ENCODE measurements around the gene CCDC33.

The CCDC33 gene

DNA sequence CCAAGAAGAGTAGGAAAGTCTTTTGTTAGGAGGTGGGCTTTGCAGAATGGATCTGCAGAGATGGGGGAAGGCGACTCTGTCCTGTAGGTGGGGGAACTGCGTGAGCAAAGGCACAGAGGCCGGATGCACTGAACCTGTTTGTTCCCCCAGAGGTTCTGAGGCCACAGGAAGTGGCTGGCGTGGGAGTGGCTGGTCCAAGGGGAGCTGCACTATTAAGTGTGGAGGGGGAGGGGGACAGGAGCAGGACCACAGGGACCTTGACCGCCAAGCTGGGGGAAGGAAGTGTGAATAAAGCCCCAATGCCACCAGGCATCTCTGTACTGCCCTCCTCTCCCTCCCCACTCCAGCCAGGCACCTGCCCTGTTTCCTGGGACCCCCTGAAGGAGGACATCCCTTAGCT, 79.5 kb downstream of the CCDC33 start:
- DNase-seq (ENCODE audit: low read depth in 1 of 2, low spot score in 1 of 2), result peak; percentile 33 to 76
- Histone ChIP-seq H3K4me3 (replicated peaks; ENCODE audit: insufficient read depth, low read length) (no peak overlapping the region), H3K27ac (replicated peaks) (no peak overlapping the region), H3K27me3 (ENCODE audit: insufficient read depth, poor library complexity, severe bottlenecking) (no peaks in the 10 kb centered on the region)
- TF ChIP-seq CTCF (IDR thresholded peaks at IDR 0.05; ENCODE audit: insufficient read depth, low read length), result no peak
- TF ChIP-seq SPI1 (IDR thresholded peaks at IDR 0.05; ENCODE audit: borderline replicate concordance, low read depth), result no peak
- TF ChIP-seq GABPA (IDR thresholded peaks at IDR 0.05; ENCODE audit: low read depth), result no peak
- TF ChIP-seq POLR2AphosphoS5 (IDR thresholded peaks at IDR 0.05; ENCODE audit: low read depth), result no peak
- TF ChIP-seq, protein P1, sequence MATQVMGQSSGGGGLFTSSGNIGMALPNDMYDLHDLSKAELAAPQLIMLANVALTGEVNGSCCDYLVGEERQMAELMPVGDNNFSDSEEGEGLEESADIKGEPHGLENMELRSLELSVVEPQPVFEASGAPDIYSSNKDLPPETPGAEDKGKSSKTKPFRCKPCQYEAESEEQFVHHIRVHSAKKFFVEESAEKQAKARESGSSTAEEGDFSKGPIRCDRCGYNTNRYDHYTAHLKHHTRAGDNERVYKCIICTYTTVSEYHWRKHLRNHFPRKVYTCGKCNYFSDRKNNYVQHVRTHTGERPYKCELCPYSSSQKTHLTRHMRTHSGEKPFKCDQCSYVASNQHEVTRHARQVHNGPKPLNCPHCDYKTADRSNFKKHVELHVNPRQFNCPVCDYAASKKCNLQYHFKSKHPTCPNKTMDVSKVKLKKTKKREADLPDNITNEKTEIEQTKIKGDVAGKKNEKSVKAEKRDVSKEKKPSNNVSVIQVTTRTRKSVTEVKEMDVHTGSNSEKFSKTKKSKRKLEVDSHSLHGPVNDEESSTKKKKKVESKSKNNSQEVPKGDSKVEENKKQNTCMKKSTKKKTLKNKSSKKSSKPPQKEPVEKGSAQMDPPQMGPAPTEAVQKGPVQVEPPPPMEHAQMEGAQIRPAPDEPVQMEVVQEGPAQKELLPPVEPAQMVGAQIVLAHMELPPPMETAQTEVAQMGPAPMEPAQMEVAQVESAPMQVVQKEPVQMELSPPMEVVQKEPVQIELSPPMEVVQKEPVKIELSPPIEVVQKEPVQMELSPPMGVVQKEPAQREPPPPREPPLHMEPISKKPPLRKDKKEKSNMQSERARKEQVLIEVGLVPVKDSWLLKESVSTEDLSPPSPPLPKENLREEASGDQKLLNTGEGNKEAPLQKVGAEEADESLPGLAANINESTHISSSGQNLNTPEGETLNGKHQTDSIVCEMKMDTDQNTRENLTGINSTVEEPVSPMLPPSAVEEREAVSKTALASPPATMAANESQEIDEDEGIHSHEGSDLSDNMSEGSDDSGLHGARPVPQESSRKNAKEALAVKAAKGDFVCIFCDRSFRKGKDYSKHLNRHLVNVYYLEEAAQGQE (IDR thresholded peaks at IDR 0.05; ENCODE audit: insufficient replicate concordance, low read depth), result no peak

DNA sequence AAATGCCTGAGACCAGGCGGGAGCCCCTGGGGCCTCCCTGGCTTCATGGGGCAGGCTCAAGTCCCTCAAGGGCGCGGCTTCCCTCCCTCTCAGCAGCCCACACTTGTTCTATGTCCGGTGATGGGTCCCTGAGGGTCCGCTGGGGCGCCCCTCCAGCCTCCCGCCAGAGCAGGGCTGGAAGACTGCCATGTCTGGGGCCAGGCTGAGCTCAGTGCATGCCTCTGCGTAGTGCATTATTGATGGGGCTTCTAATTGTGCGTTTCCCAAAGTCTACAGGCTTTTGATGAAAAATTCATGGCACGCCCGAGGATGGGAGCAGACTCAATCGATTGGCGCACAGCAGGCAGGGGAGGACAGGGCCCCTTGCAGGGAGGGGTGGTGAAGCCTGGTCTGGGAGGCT, 80.0 kb downstream of the CCDC33 start:
- Histone ChIP-seq H3K27ac (replicated peaks) (no peak overlapping the region), H3K27me3 (ENCODE audit: insufficient read depth, poor library complexity, severe bottlenecking) (no peaks in the 10 kb centered on the region), H3K4me3 (replicated peaks; ENCODE audit: insufficient read depth, low read length) (no peak overlapping the region)
- no peak for DNase-seq (ENCODE audit: low read depth in 1 of 2, low spot score in 1 of 2)
- TF ChIP-seq GABPA (IDR thresholded peaks at IDR 0.05; ENCODE audit: low read depth) (no peak), CTCF (IDR thresholded peaks at IDR 0.05; ENCODE audit: insufficient read depth, low read length) (no peak), POLR2AphosphoS5 (IDR thresholded peaks at IDR 0.05; ENCODE audit: low read depth) (no peak), SPI1 (IDR thresholded peaks at IDR 0.05; ENCODE audit: borderline replicate concordance, low read depth) (no peak)
- TF ChIP-seq, protein P1 (IDR thresholded peaks at IDR 0.05; ENCODE audit: insufficient replicate concordance, low read depth), result no peak

DNA sequence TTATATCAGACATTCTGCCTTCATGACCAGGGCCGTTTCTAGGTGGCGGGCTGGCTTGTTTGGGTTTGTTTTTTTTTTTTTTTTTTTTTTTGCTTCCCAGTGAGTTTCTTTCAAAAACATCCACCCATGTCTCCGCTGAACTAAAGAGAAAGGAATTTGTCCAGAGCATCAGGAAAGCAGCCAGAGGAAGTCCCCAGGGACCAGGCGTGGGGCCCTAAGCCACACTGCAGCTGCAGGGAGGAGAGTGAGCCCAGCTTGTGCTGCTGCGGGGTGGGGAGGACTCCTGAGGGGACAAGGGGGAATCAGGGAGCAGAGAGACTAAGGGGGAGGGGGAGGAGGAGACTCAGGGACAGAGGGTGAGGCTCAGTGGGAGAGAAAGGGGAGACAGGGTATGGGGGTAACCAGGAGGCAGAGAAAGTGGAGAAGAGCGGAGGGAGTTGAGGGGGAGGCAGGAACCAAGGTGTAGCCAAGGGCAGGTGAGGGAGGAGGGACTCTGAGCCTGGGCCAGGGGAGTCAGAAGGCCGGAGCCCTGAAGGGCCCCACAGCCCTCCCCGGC, 81.8 kb downstream of the CCDC33 start:
- TF ChIP-seq SPI1 (IDR thresholded peaks at IDR 0.05; ENCODE audit: borderline replicate concordance, low read depth) (no peak), GABPA (IDR thresholded peaks at IDR 0.05; ENCODE audit: low read depth) (no peak), POLR2AphosphoS5 (IDR thresholded peaks at IDR 0.05; ENCODE audit: low read depth) (no peak), CTCF (IDR thresholded peaks at IDR 0.05; ENCODE audit: insufficient read depth, low read length) (no peak)
- TF ChIP-seq, protein P1 (IDR thresholded peaks at IDR 0.05; ENCODE audit: insufficient replicate concordance, low read depth), result no peak
- no peaks in the 10 kb centered on the region for H3K27me3 ChIP-seq (ENCODE audit: insufficient read depth, poor library complexity, severe bottlenecking)
- no peak overlapping the region for H3K4me3 ChIP-seq (replicated peaks; ENCODE audit: insufficient read depth, low read length)
- no peak for DNase-seq (ENCODE audit: low read depth in 1 of 2, low spot score in 1 of 2)
- no peak overlapping the region for H3K27ac ChIP-seq (replicated peaks)

Measured in HL-60 (cell line).